SK-N-MC (cell line): ENCODE measurements around the gene WDR33.

Experiments used
- EZH2 ChIP-seq: fragments of 200-600 bp; sonication (generic); IDR thresholded peaks from one replicate; pipeline ENCODE4 v1.6.1; 2017; ENCODE audit warnings: antibody characterized with exemption
- FOXP2 ChIP-seq: optimal IDR thresholded peaks from 2 replicates; pipeline ENCODE3; 2011; ENCODE audit warnings: mild to moderate bottlenecking, moderate library complexity; ENCODE audit not compliant: insufficient read depth; ENCODE audit errors: extremely low read length, control extremely low read depth
- POLR2AphosphoS5 ChIP-seq: IDR thresholded peaks from 2 replicates; pipeline ENCODE4 v1.6.1; 2012; ENCODE audit warnings: mild to moderate bottlenecking, low read depth, low read length, borderline replicate concordance

- TF ChIP-seq POLR2AphosphoS5 = no peak
- TF ChIP-seq EZH2 = no peak
- TF ChIP-seq FOXP2 = no peak
Observed at GRCh38 chr2:127737892-127738291, 73.1 kb downstream of the WDR33 start.
